HEK293 (cell line): Measurements from ENCODE around the gene CKM.

Experiments
- CTCF ChIA-PET: fragments of 350-600 bp; formaldehyde crosslinking; extraction: SDS; loops from one replicate; lab custom pipeline; 2021; ENCODE audit warnings: antibody characterized with exemption; lab: Yijun Ruan, JAX
- POLR2A ChIA-PET: fragments of 300-600 bp; formaldehyde crosslinking; extraction: SDS; loops from one replicate; lab custom pipeline; 2020; ENCODE audit warnings: antibody characterized with exemption, inconsistent platforms; lab: Yijun Ruan, JAX
- H3K27ac ChIP-seq: fragments of 200-500 bp; sonication (Bioruptor generic); 2 replicates; pipeline ENCODE4 v1.5.1; 2014; ENCODE audit warnings: low read depth, low read length, control low read depth, inconsistent platforms; ENCODE audit errors: extremely low read depth
- H3K36me3 ChIP-seq, 2 experiments: fragments of 200-500 bp in 1 of 2; sonication (Bioruptor generic) in 1 of 2; 1 replicate in 1 of 2; 2 replicates in 1 of 2; pipeline ENCODE4 v1.5.1; 2014 to 2017; ENCODE audit warnings: inconsistent platforms in 2 of 2, low read length in 2 of 2; ENCODE audit not compliant: control insufficient read depth in 2 of 2, insufficient read depth in 1 of 2
- H3K4me1 ChIP-seq: fragments of 200-500 bp; sonication (Bioruptor generic); 2 replicates; pipeline ENCODE4 v1.5.1; 2014; ENCODE audit warnings: mild to moderate bottlenecking, low read length, inconsistent platforms; ENCODE audit not compliant: control insufficient read depth, insufficient read depth
- H3K4me3 ChIP-seq: 2 replicates; pipeline ENCODE4 v1.5.1; 2011; ENCODE audit warnings: low read depth, mild to moderate bottlenecking, control low read depth, low read length, moderate library complexity
- H3K9me3 ChIP-seq: fragments of 200-500 bp; sonication (Bioruptor generic); 2 replicates; pipeline ENCODE4 v1.5.1; 2014; ENCODE audit warnings: low read depth, low read length, inconsistent platforms; ENCODE audit not compliant: control insufficient read depth, insufficient read depth
- EGR2 ChIP-seq: fragments of 450-650 bp; formaldehyde crosslinking; IDR thresholded peaks from 2 replicates; pipeline ENCODE4 v1.5.1; 2016; ENCODE audit warnings: low read depth, missing biosample characterization, missing genetic modification characterization
- FEZF1 ChIP-seq: fragments of 450-650 bp; formaldehyde crosslinking; IDR thresholded peaks from 2 replicates; pipeline ENCODE4 v1.5.1; 2016; ENCODE audit warnings: missing biosample characterization, missing genetic modification characterization
- KLF1 ChIP-seq: fragments of 450-650 bp; formaldehyde crosslinking; IDR thresholded peaks from 2 replicates; pipeline ENCODE4 v1.5.1; 2016; ENCODE audit warnings: missing biosample characterization, missing genetic modification characterization
- PBX3 ChIP-seq: sonication (generic); formaldehyde crosslinking; IDR thresholded peaks from 2 replicates; pipeline ENCODE4 v1.8.1; 2022; ENCODE audit warnings: mild to moderate bottlenecking, moderate library complexity, missing genetic modification reagents
- PRDM4 ChIP-seq: fragments of 450-650 bp; formaldehyde crosslinking; IDR thresholded peaks from 2 replicates; pipeline ENCODE4 v1.5.1; 2017; ENCODE audit warnings: missing biosample characterization, missing genetic modification characterization
- TCF7L2 ChIP-seq: IDR thresholded peaks from 2 replicates; pipeline ENCODE4 v1.6.1; 2011; ENCODE audit warnings: low read depth, mild to moderate bottlenecking, inconsistent platforms, low read length, moderate library complexity, borderline replicate concordance
- YY2 ChIP-seq: fragments of 450-650 bp; formaldehyde crosslinking; IDR thresholded peaks from 2 replicates; pipeline ENCODE4 v1.5.1; 2016; ENCODE audit warnings: missing biosample characterization, missing genetic modification characterization
- ZFHX2 ChIP-seq: fragments of 450-650 bp; formaldehyde crosslinking; conservative IDR thresholded peaks from 2 replicates; pipeline ENCODE4 v1.5.1; 2016; ENCODE audit warnings: missing biosample characterization, missing genetic modification characterization
- ZNF112 ChIP-seq: fragments of 450-650 bp; formaldehyde crosslinking; IDR thresholded peaks from 2 replicates; pipeline ENCODE4 v1.5.0; 2017; ENCODE audit warnings: missing biosample characterization, missing genetic modification characterization
- ZNF169 ChIP-seq: fragments of 450-650 bp; formaldehyde crosslinking; IDR thresholded peaks from 2 replicates; pipeline ENCODE4 v1.5.1; 2016; ENCODE audit warnings: missing biosample characterization, missing genetic modification characterization
- ZNF174 ChIP-seq: fragments of 450-650 bp; formaldehyde crosslinking; IDR thresholded peaks from 2 replicates; pipeline ENCODE4 v1.5.0; 2017; ENCODE audit warnings: missing biosample characterization, mild to moderate bottlenecking, missing genetic modification characterization
- ZNF24 ChIP-seq: fragments of 450-650 bp; formaldehyde crosslinking; IDR thresholded peaks from 2 replicates; pipeline ENCODE4 v1.5.1; 2016; ENCODE audit warnings: missing biosample characterization, missing genetic modification characterization
- ZNF248 ChIP-seq: fragments of 450-650 bp; formaldehyde crosslinking; IDR thresholded peaks from 2 replicates; pipeline ENCODE4 v1.5.1; 2017; ENCODE audit warnings: missing biosample characterization, missing genetic modification characterization
- ZNF362 ChIP-seq: fragments of 450-650 bp; formaldehyde crosslinking; IDR thresholded peaks from 2 replicates; pipeline ENCODE4 v1.5.1; 2016; ENCODE audit warnings: missing biosample characterization, missing genetic modification characterization
- ZNF394 ChIP-seq: fragments of 450-650 bp; formaldehyde crosslinking; IDR thresholded peaks from 2 replicates; pipeline ENCODE4 v1.5.1; 2016; ENCODE audit warnings: missing biosample characterization, missing genetic modification characterization, mild to moderate bottlenecking, moderate library complexity, borderline replicate concordance
- ZNF423 ChIP-seq: fragments of 450-650 bp; formaldehyde crosslinking; IDR thresholded peaks from 2 replicates; pipeline ENCODE4 v1.5.1; 2016; ENCODE audit warnings: missing biosample characterization, missing genetic modification characterization
- ZNF707 ChIP-seq: fragments of 450-650 bp; formaldehyde crosslinking; IDR thresholded peaks from 2 replicates; pipeline ENCODE4 v1.5.1; 2016; ENCODE audit warnings: missing biosample characterization, missing genetic modification characterization
- ZNF76 ChIP-seq: fragments of 450-650 bp; formaldehyde crosslinking; IDR thresholded peaks from 2 replicates; pipeline ENCODE4; 2016; ENCODE audit warnings: low read depth, missing biosample characterization, missing genetic modification characterization, borderline replicate concordance
- ZSCAN16 ChIP-seq: fragments of 450-650 bp; formaldehyde crosslinking; IDR thresholded peaks from 2 replicates; pipeline ENCODE4 v1.5.1; 2016; ENCODE audit warnings: missing biosample characterization, missing genetic modification characterization
- ZSCAN5A ChIP-seq: fragments of 450-650 bp; formaldehyde crosslinking; IDR thresholded peaks from 2 replicates; pipeline ENCODE4 v1.5.1; 2016; ENCODE audit warnings: missing biosample characterization, missing genetic modification characterization

Gene CKM

GRCh38 chr19:45344621-45345505 is 22.2 kb upstream of the CKM start:
- Histone ChIP-seq H3K27ac (no peak overlapping the region), H3K9me3 (no peaks in the 10 kb centered on the region), H3K4me3 (no peak overlapping the region), H3K4me1 (no peaks in the 10 kb centered on the region), H3K36me3 (peaks cover 0 to 22% of the 10 kb centered on the region in 2 experiments; a peak in 2 of 3 replicates)
- 0 out of 2 replicates have a peak, but pooled peaks have one; percentile 18 for TF ChIP-seq EGR2 (tag by site-specific recombination)
- 0 out of 2 replicates have a peak, but pooled peaks have one; percentile 48 for TF ChIP-seq ZFHX2 (tag by site-specific recombination)
- TF ChIP-seq ZNF423 (tag by site-specific recombination): no peak
- TF ChIP-seq ZNF24 (tag by site-specific recombination): no peak
- peak; percentile 58 for TF ChIP-seq KLF1 (tag by site-specific recombination)
- POLR2A ChIA-PET: interaction anchor here (0.6 kb wide), 2 partner anchors 14 to 61 kb away, joined by 3 to 5 read pairs; no protein-coding TSS in a partner anchor
- CTCF ChIA-PET: interaction anchor here (0.6 to 1.7 kb wide), 2 partner anchors 134 to 738 kb away, joined by 3 read pairs; no protein-coding TSS in a partner anchor

GRCh38 chr19:45342911-45343310 is 20.2 kb upstream of the CKM start:
- Histone ChIP-seq H3K36me3 (peaks cover 0 to 6% of the 10 kb centered on the region in 2 experiments; a peak in 2 of 3 replicates), H3K4me3 (no peak overlapping the region), H3K27ac (no peak overlapping the region)
- POLR2A ChIA-PET: no interaction called here
- TF ChIP-seq EGR2 (tag by site-specific recombination) (peak; percentile 77), ZFHX2 (tag by site-specific recombination) (peak; percentile 85), ZNF248 (tag by site-specific recombination) (0 out of 2 replicates have a peak, but pooled peaks have one; percentile 17), ZNF169 (tag by site-specific recombination) (no peak)
- TF ChIP-seq, all 188 proteins: peak for 3
- Histone ChIP-seq H3K4me1 (no peaks in the 10 kb centered on the region), H3K9me3 (no peaks in the 10 kb centered on the region)
- CTCF ChIA-PET: interaction anchor here (0.8 to 1.7 kb wide), 2 partner anchors 34 to 136 kb away, joined by 3 to 6 read pairs; no protein-coding TSS in a partner anchor

- ChIA-PET POLR2A (interaction anchor here (0.9 kb wide), 2 partner anchors 15 to 25 kb away, joined by 3 read pairs; no protein-coding TSS in a partner anchor), CTCF (interaction anchor here (0.6 to 3.4 kb wide), 4 partner anchors 11 to 617 kb away, joined by 3 to 12 read pairs (median 8); no protein-coding TSS in a partner anchor)
- H3K36me3 ChIP-seq: no peaks in the 10 kb centered on the region; a peak in 1 of 3 replicates
- no peak overlapping the region; the same call in 1 of the 2 replicates for H3K27ac ChIP-seq
- no peaks in the 10 kb centered on the region for H3K4me1 ChIP-seq
- H3K4me3 ChIP-seq: peak overlapping the region; percentile 52
- no peaks in the 10 kb centered on the region for H3K9me3 ChIP-seq
- TF ChIP-seq YY2 (no peak), ZSCAN5A (tag by site-specific recombination) (no peak), ZSCAN16 (tag by site-specific recombination) (no peak), ZNF394 (tag by site-specific recombination) (no peak), PRDM4 (tag by site-specific recombination) (no peak), ZNF112 (no peak), PBX3 (no peak), ZNF362 (tag by site-specific recombination) (no peak), FEZF1 (no peak), ZNF707 (tag by site-specific recombination) (no peak), TCF7L2 (no peak), ZNF174 (tag by site-specific recombination) (no peak), ZNF76 (0 out of 2 replicates have a peak, but pooled peaks have one; percentile 13)
Observed at GRCh38 chr19:45340899-45341453, 18.3 kb upstream of the CKM start.
